Measurements from ENCODE around the gene GMEB2.
"Not testable (repeated sequence)": the region's sequence is repeated elsewhere in the genome, so short reads cannot be mapped to it uniquely, and the experiment has no call there.

Gene GMEB2

GRCh38 chr20:63571087-63571478, 55.8 kb downstream of the GMEB2 start:
- not testable (repeated sequence) for H3K27me3 ChIP-seq (replicated peaks; ENCODE audit: control insufficient read depth, insufficient read depth, low read length); DNase-seq (ENCODE audit: low read depth)

GRCh38 chr20:63570281-63571086, 56.4 kb downstream of the GMEB2 start:
- peaks cover 16% of the 10 kb centered on the region for H3K4me1 ChIP-seq (ENCODE audit: control insufficient read depth, insufficient read depth, low read length)
- no peaks in the 10 kb centered on the region for H3K36me3 ChIP-seq (ENCODE audit: control insufficient read depth, insufficient read depth, low read length, severe bottlenecking)
- H3K9ac ChIP-seq (ENCODE audit: low read length) = no peak overlapping the region
- no peaks in the 10 kb centered on the region for H3K9me3 ChIP-seq (ENCODE audit: control insufficient read depth, low read length)
- DNase-seq (ENCODE audit: low read depth) = no peak
- H3K27me3 ChIP-seq (replicated peaks; ENCODE audit: control insufficient read depth, insufficient read depth, low read length) = no peaks in the 10 kb centered on the region
- H3K4me3 ChIP-seq (ENCODE audit: low read length) = no peak overlapping the region

More at GRCh38 chr20:63571087-63571478, 55.8 kb downstream of the GMEB2 start:
- H3K4me3 ChIP-seq (ENCODE audit: low read length); H3K9me3 ChIP-seq (ENCODE audit: control insufficient read depth, low read length); H3K9ac ChIP-seq (ENCODE audit: low read length); H3K36me3 ChIP-seq (ENCODE audit: control insufficient read depth, insufficient read depth, low read length, severe bottlenecking): not testable (repeated sequence)
- H3K4me1 ChIP-seq (ENCODE audit: control insufficient read depth, insufficient read depth, low read length) = peaks cover 20% of the 10 kb centered on the region

- H3K4me3 ChIP-seq (ENCODE audit: low read length) = no peak overlapping the region
- no peaks in the 10 kb centered on the region for H3K27me3 ChIP-seq (replicated peaks; ENCODE audit: control insufficient read depth, insufficient read depth, low read length)
- no peaks in the 10 kb centered on the region for H3K36me3 ChIP-seq (ENCODE audit: control insufficient read depth, insufficient read depth, low read length, severe bottlenecking)
- H3K9ac ChIP-seq (ENCODE audit: low read length) = no peak overlapping the region
- no peak for DNase-seq (ENCODE audit: low read depth)
- H3K9me3 ChIP-seq (ENCODE audit: control insufficient read depth, low read length) = no peaks in the 10 kb centered on the region
- H3K4me1 ChIP-seq (ENCODE audit: control insufficient read depth, insufficient read depth, low read length) = peaks cover 5% of the 10 kb centered on the region
Observed at GRCh38 chr20:63568986-63569949, 57.6 kb downstream of the GMEB2 start.

- Histone ChIP-seq H3K9me3 (ENCODE audit: control insufficient read depth, low read length) (no peaks in the 10 kb centered on the region), H3K4me1 (ENCODE audit: control insufficient read depth, insufficient read depth, low read length) (peaks cover 4% of the 10 kb centered on the region), H3K27me3 (replicated peaks; ENCODE audit: control insufficient read depth, insufficient read depth, low read length) (no peaks in the 10 kb centered on the region), H3K4me3 (ENCODE audit: low read length) (no peak overlapping the region), H3K9ac (ENCODE audit: low read length) (no peak overlapping the region), H3K36me3 (ENCODE audit: control insufficient read depth, insufficient read depth, low read length, severe bottlenecking) (no peaks in the 10 kb centered on the region)
- DNase-seq (ENCODE audit: low read depth) = no peak
Observed at GRCh38 chr20:63568170-63568981, 58.5 kb downstream of the GMEB2 start.

GRCh38 chr20:63567386-63568169, 59.3 kb downstream of the GMEB2 start:
- no peak for DNase-seq (ENCODE audit: low read depth)
- H3K4me1 ChIP-seq (ENCODE audit: control insufficient read depth, insufficient read depth, low read length) = no peaks in the 10 kb centered on the region
- no peak overlapping the region for H3K4me3 ChIP-seq (ENCODE audit: low read length)
- H3K9me3 ChIP-seq (ENCODE audit: control insufficient read depth, low read length) = no peaks in the 10 kb centered on the region
- no peaks in the 10 kb centered on the region for H3K27me3 ChIP-seq (replicated peaks; ENCODE audit: control insufficient read depth, insufficient read depth, low read length)
- H3K36me3 ChIP-seq (ENCODE audit: control insufficient read depth, insufficient read depth, low read length, severe bottlenecking) = no peaks in the 10 kb centered on the region
- H3K9ac ChIP-seq (ENCODE audit: low read length) = no peak overlapping the region

GRCh38 chr20:63567136-63567385, 59.8 kb downstream of the GMEB2 start:
- H3K4me3 ChIP-seq (ENCODE audit: low read length) = no peak overlapping the region
- no peak for DNase-seq (ENCODE audit: low read depth)
- H3K36me3 ChIP-seq (ENCODE audit: control insufficient read depth, insufficient read depth, low read length, severe bottlenecking) = no peaks in the 10 kb centered on the region
- no peaks in the 10 kb centered on the region for H3K27me3 ChIP-seq (replicated peaks; ENCODE audit: control insufficient read depth, insufficient read depth, low read length)
- no peaks in the 10 kb centered on the region for H3K9me3 ChIP-seq (ENCODE audit: control insufficient read depth, low read length)
- no peaks in the 10 kb centered on the region for H3K4me1 ChIP-seq (ENCODE audit: control insufficient read depth, insufficient read depth, low read length)
- H3K9ac ChIP-seq (ENCODE audit: low read length) = no peak overlapping the region

GRCh38 chr20:63566395-63567135, 60.3 kb downstream of the GMEB2 start:
- Histone ChIP-seq H3K4me3 (ENCODE audit: low read length) (no peak overlapping the region), H3K27me3 (replicated peaks; ENCODE audit: control insufficient read depth, insufficient read depth, low read length) (no peaks in the 10 kb centered on the region), H3K36me3 (ENCODE audit: control insufficient read depth, insufficient read depth, low read length, severe bottlenecking) (no peaks in the 10 kb centered on the region), H3K4me1 (ENCODE audit: control insufficient read depth, insufficient read depth, low read length) (no peaks in the 10 kb centered on the region), H3K9me3 (ENCODE audit: control insufficient read depth, low read length) (no peaks in the 10 kb centered on the region), H3K9ac (ENCODE audit: low read length) (no peak overlapping the region)
- DNase-seq (ENCODE audit: low read depth) = no peak

- Histone ChIP-seq H3K9me3 (ENCODE audit: control insufficient read depth, low read length) (no peaks in the 10 kb centered on the region), H3K4me1 (ENCODE audit: control insufficient read depth, insufficient read depth, low read length) (no peaks in the 10 kb centered on the region), H3K4me3 (ENCODE audit: low read length) (no peak overlapping the region), H3K36me3 (ENCODE audit: control insufficient read depth, insufficient read depth, low read length, severe bottlenecking) (no peaks in the 10 kb centered on the region), H3K27me3 (replicated peaks; ENCODE audit: control insufficient read depth, insufficient read depth, low read length) (no peaks in the 10 kb centered on the region), H3K9ac (ENCODE audit: low read length) (no peak overlapping the region)
- DNase-seq (ENCODE audit: low read depth) = no peak
Observed at GRCh38 chr20:63565699-63566335, 61.1 kb downstream of the GMEB2 start.

- DNase-seq (ENCODE audit: low read depth) = no peak
- H3K36me3 ChIP-seq (ENCODE audit: control insufficient read depth, insufficient read depth, low read length, severe bottlenecking) = peaks cover 5% of the 10 kb centered on the region
- no peak overlapping the region for H3K9ac ChIP-seq (ENCODE audit: low read length)
- no peaks in the 10 kb centered on the region for H3K4me1 ChIP-seq (ENCODE audit: control insufficient read depth, insufficient read depth, low read length)
- no peaks in the 10 kb centered on the region for H3K27me3 ChIP-seq (replicated peaks; ENCODE audit: control insufficient read depth, insufficient read depth, low read length)
- no peak overlapping the region for H3K4me3 ChIP-seq (ENCODE audit: low read length)
- no peaks in the 10 kb centered on the region for H3K9me3 ChIP-seq (ENCODE audit: control insufficient read depth, low read length)
Observed at GRCh38 chr20:63565021-63565698, 61.7 kb downstream of the GMEB2 start.

All from adipocyte (in vitro differentiated cells).